Mesendoderm (in vitro differentiated cells): ENCODE measurements around the gene ADPRS. TPM values are rescaled to one million over a fixed set of nuclear protein-coding genes. Genes with fewer than 3 reads are reported as not detected.

ENCODE experiments used
- DNase-seq: peaks from one replicate; pipeline ENCODE4 v3.0.0; 2013
- H2AK5ac ChIP-seq: 2 replicates; pipeline ENCODE4 v1.6.1; 2013; ENCODE audit warnings: low read length, inconsistent platforms
- H2BK120ac ChIP-seq: 2 replicates; pipeline ENCODE4 v1.6.1; 2013; ENCODE audit warnings: low read depth, mild to moderate bottlenecking, low read length, moderate library complexity, mixed read lengths
- H2BK15ac ChIP-seq: replicated peaks from 2 replicates; pipeline ENCODE4 v1.6.1; 2013; ENCODE audit warnings: low read depth, mild to moderate bottlenecking, moderate library complexity
- H2BK5ac ChIP-seq: 2 replicates; pipeline ENCODE4 v1.6.1; 2013; ENCODE audit warnings: low read length, inconsistent platforms
- H3K18ac ChIP-seq: 2 replicates; pipeline ENCODE4 v1.6.1; 2013; ENCODE audit warnings: mild to moderate bottlenecking, low read length, mixed read lengths
- H3K23ac ChIP-seq: one replicate; pipeline ENCODE4 v1.6.1; 2013; ENCODE audit warnings: low read length
- H3K27ac ChIP-seq: 2 replicates; pipeline ENCODE4 v1.5.1; 2013; ENCODE audit warnings: low read depth, mild to moderate bottlenecking, inconsistent platforms, low read length, moderate library complexity
- H3K27me3 ChIP-seq: 2 replicates; pipeline ENCODE4 v1.6.1; 2013; ENCODE audit warnings: low read length, control low read depth, mild to moderate bottlenecking, inconsistent platforms; ENCODE audit not compliant: insufficient read depth, poor library complexity
- H3K36me3 ChIP-seq: 2 replicates; pipeline ENCODE4 v1.6.1; 2013; ENCODE audit warnings: low read length, inconsistent platforms; ENCODE audit not compliant: control insufficient read depth, insufficient read depth
- H3K4ac ChIP-seq: one replicate; pipeline ENCODE4 v1.6.1; 2013; ENCODE audit warnings: low read depth, mild to moderate bottlenecking, low read length, moderate library complexity
- H3K4me1 ChIP-seq: 2 replicates; pipeline ENCODE4 v1.6.1; 2013; ENCODE audit warnings: low read depth, low read length, inconsistent platforms; ENCODE audit not compliant: control insufficient read depth
- H3K4me2 ChIP-seq: 2 replicates; pipeline ENCODE4 v1.6.1; 2013; ENCODE audit warnings: low read length
- H3K4me3 ChIP-seq: 2 replicates; pipeline ENCODE4 v1.5.1; 2013; ENCODE audit warnings: mild to moderate bottlenecking, low read length
- H3K56ac ChIP-seq: one replicate; pipeline ENCODE4 v1.6.1; 2013; ENCODE audit warnings: low read length
- H3K79me1 ChIP-seq: 2 replicates; pipeline ENCODE4 v1.6.1; 2013; ENCODE audit warnings: low read length, inconsistent platforms
- H3K79me2 ChIP-seq: 2 replicates; pipeline ENCODE4 v1.6.1; 2013; ENCODE audit warnings: mild to moderate bottlenecking, low read length; ENCODE audit not compliant: control insufficient read depth, insufficient read depth
- H3K9ac ChIP-seq: 2 replicates; pipeline ENCODE4 v1.6.1; 2013; ENCODE audit warnings: low read length, inconsistent platforms
- H4K5ac ChIP-seq: one replicate; pipeline ENCODE4 v1.6.1; 2013; ENCODE audit warnings: low read length
- H4K8ac ChIP-seq: one replicate; pipeline ENCODE4 v1.6.1; 2013; ENCODE audit warnings: low read depth, mild to moderate bottlenecking, control low read depth, low read length, moderate library complexity
- WGBS: extraction: QIAGEN DNeasy Blood & Tissue Kit; methylation state at CpG from one replicate; pipeline ENCODE4 v1.1.7; 2013; ENCODE audit warnings: low lambda C conversion rate, missing lambda C conversion rate; ENCODE audit not compliant: insufficient coverage; ENCODE audit errors: extremely low coverage; 5-methylcytosine and 5-hydroxymethylcytosine counted together
- polyA plus RNA-seq, 2 experiments: library from polyadenylated mRNA; stranded (reverse); fragments of 200-250 nt; gene quantifications; one replicate each; pipeline ENCODE4 v1.2.3, GENCODE V29; 2013

The ADPRS gene
- 16.8 TPM for polyA plus RNA-seq (2013, experiment 1 of 2)
- 16.1 TPM for polyA plus RNA-seq (2013, experiment 2 of 2)

GRCh38 chr1:36088577-36089392 is at the start of gene ADPRS:
TSS of gene ADPRS (plus strand) at chr1:36088892. CDS start at chr1:36088905, 13 bp downstream.
- Histone ChIP-seq H3K27ac (no peak within 1 kb of the TSS), H3K79me1 (peaks cover 11% of the 10 kb centered on the region)
- no CpG with 5 or more reads among the region's 84 CpGs for WGBS

GRCh38 chr1:36040238-36040637 is 48.5 kb upstream of the ADPRS start:
- Histone ChIP-seq H3K4me1 (no peaks in the 10 kb centered on the region), H2AK5ac (no peak overlapping the region), H4K8ac (no peak overlapping the region), H3K79me2 (no peaks in the 10 kb centered on the region), H2BK120ac (no peak overlapping the region), H3K56ac (no peak overlapping the region), H3K4me2 (no peak overlapping the region), H3K36me3 (no peaks in the 10 kb centered on the region), H2BK5ac (no peak overlapping the region), H3K4me3 (no peak overlapping the region), H3K27me3 (no peaks in the 10 kb centered on the region), H3K18ac (no peak overlapping the region), H3K4ac (no peak overlapping the region), H3K23ac (no peak overlapping the region), H3K79me1 (no peaks in the 10 kb centered on the region), H4K5ac (no peak overlapping the region), H3K27ac (no peak overlapping the region), H2BK15ac (no peak overlapping the region), H3K9ac (no peak overlapping the region)
- DNase-seq, result no peak
- no CpG with 5 or more reads among the region's 2 CpGs for WGBS

More at GRCh38 chr1:36088577-36089392, at the start of gene ADPRS:
- Histone ChIP-seq H3K4ac (no peak within 1 kb of the TSS), H3K27me3 (no peaks in the 10 kb centered on the region), H4K5ac (peak within 1 kb of the TSS; percentile 87), H2BK5ac (no peak within 1 kb of the TSS), H2AK5ac (no peak within 1 kb of the TSS), H2BK15ac (no peak within 1 kb of the TSS), H3K4me2 (peak within 1 kb of the TSS; percentile 92), H3K4me1 (peaks cover 5% of the 10 kb centered on the region), H3K23ac (peak within 1 kb of the TSS; percentile 66), H4K8ac (peak within 1 kb of the TSS; percentile 59), H3K79me2 (peaks cover 7% of the 10 kb centered on the region), H3K56ac (peak within 1 kb of the TSS; percentile 96), H3K36me3 (peaks cover 14% of the 10 kb centered on the region), H3K18ac (peak within 1 kb of the TSS; percentile 15), H3K9ac (peak within 1 kb of the TSS; percentile 89), H2BK120ac (no peak within 1 kb of the TSS), H3K4me3 (peak within 1 kb of the TSS; percentile 95)
- DNase-seq, result peak; percentile 93

- Histone ChIP-seq H4K5ac (no peak overlapping the region), H3K4ac (no peak overlapping the region), H3K9ac (no peak overlapping the region), H2BK5ac (no peak overlapping the region), H3K4me2 (no peak overlapping the region), H4K8ac (no peak overlapping the region), H2BK15ac (no peak overlapping the region), H2AK5ac (no peak overlapping the region), H3K27ac (no peak overlapping the region), H3K23ac (no peak overlapping the region), H3K4me3 (no peak overlapping the region), H3K4me1 (no peaks in the 10 kb centered on the region), H3K27me3 (no peaks in the 10 kb centered on the region), H3K36me3 (no peaks in the 10 kb centered on the region), H3K56ac (no peak overlapping the region), H3K79me1 (no peaks in the 10 kb centered on the region), H2BK120ac (no peak overlapping the region), H3K18ac (no peak overlapping the region), H3K79me2 (no peaks in the 10 kb centered on the region)
- no peak for DNase-seq
These were observed 36.9 kb upstream of the ADPRS start for GRCh38 chr1:36051821-36052220.

- no peaks in the 10 kb centered on the region for H3K4me1 ChIP-seq
- H3K4me2 ChIP-seq, result no peak overlapping the region
- no peak overlapping the region for H2BK5ac ChIP-seq
- no peak overlapping the region for H2AK5ac ChIP-seq
- no peak overlapping the region for H4K5ac ChIP-seq
- no peak overlapping the region for H3K4me3 ChIP-seq
- no peak overlapping the region for H3K27ac ChIP-seq
- H3K56ac ChIP-seq, result no peak overlapping the region
- no peak overlapping the region for H2BK120ac ChIP-seq
- no peak overlapping the region for H4K8ac ChIP-seq
- no peak overlapping the region for H3K23ac ChIP-seq
- H3K27me3 ChIP-seq, result no peaks in the 10 kb centered on the region
- H3K18ac ChIP-seq, result no peak overlapping the region
- no peaks in the 10 kb centered on the region for H3K36me3 ChIP-seq
- H3K79me2 ChIP-seq, result no peaks in the 10 kb centered on the region
- DNase-seq, result no peak
- no peak overlapping the region for H3K4ac ChIP-seq
- H3K79me1 ChIP-seq, result no peaks in the 10 kb centered on the region
- no peak overlapping the region for H3K9ac ChIP-seq
- H2BK15ac ChIP-seq, result no peak overlapping the region
These were observed 34.7 kb upstream of the ADPRS start for GRCh38 chr1:36053978-36054377.

GRCh38 chr1:36055706-36056105 is 33.0 kb upstream of the ADPRS start:
- H3K4me2 ChIP-seq, result no peak overlapping the region
- WGBS, result no CpG with 5 or more reads among the region's 5 CpGs
- H3K23ac ChIP-seq, result no peak overlapping the region

GRCh38 chr1:36062315-36062714 is 26.4 kb upstream of the ADPRS start:
- Histone ChIP-seq H3K9ac (no peak overlapping the region), H4K5ac (no peak overlapping the region), H3K79me1 (no peaks in the 10 kb centered on the region), H3K56ac (no peak overlapping the region), H2BK5ac (no peak overlapping the region), H3K4me2 (no peak overlapping the region), H3K18ac (no peak overlapping the region), H3K4me3 (no peak overlapping the region), H2BK120ac (no peak overlapping the region), H3K79me2 (no peaks in the 10 kb centered on the region), H3K4ac (no peak overlapping the region), H3K27me3 (no peaks in the 10 kb centered on the region), H4K8ac (no peak overlapping the region), H3K36me3 (no peaks in the 10 kb centered on the region), H3K27ac (no peak overlapping the region), H2AK5ac (no peak overlapping the region), H3K23ac (no peak overlapping the region), H3K4me1 (no peaks in the 10 kb centered on the region), H2BK15ac (no peak overlapping the region)
- DNase-seq, result no peak
- no CpG with 5 or more reads among the region's 1 CpG for WGBS

More at GRCh38 chr1:36055706-36056105, 33.0 kb upstream of the ADPRS start:
- H2BK15ac ChIP-seq, result no peak overlapping the region
- no peak for DNase-seq
- no peak overlapping the region for H3K18ac ChIP-seq
- H3K27me3 ChIP-seq, result no peaks in the 10 kb centered on the region
- H4K8ac ChIP-seq, result no peak overlapping the region
- no peak overlapping the region for H4K5ac ChIP-seq
- no peak overlapping the region for H2BK5ac ChIP-seq
- no peaks in the 10 kb centered on the region for H3K79me1 ChIP-seq
- no peak overlapping the region for H3K4me3 ChIP-seq
- H3K4me1 ChIP-seq, result no peaks in the 10 kb centered on the region
- H3K27ac ChIP-seq, result no peak overlapping the region
- no peak overlapping the region for H2BK120ac ChIP-seq
- no peaks in the 10 kb centered on the region for H3K36me3 ChIP-seq
- H3K79me2 ChIP-seq, result no peaks in the 10 kb centered on the region
- H3K4ac ChIP-seq, result no peak overlapping the region
- H2AK5ac ChIP-seq, result no peak overlapping the region
- H3K9ac ChIP-seq, result no peak overlapping the region
- no peak overlapping the region for H3K56ac ChIP-seq
